GM18511 (cell line): ENCODE data around the gene TENM4.

ENCODE experiments used
- ATAC-seq: cut with Tn5 transposase; IDR thresholded peaks from one replicate; pipeline ENCODE4 v1.9.1; 2021; ENCODE audit warnings: mild to moderate bottlenecking, moderate library complexity; ENCODE audit not compliant: unreplicated experiment

The TENM4 gene

GRCh38 chr11:79393362-79394043 is 47.3 kb downstream of the TENM4 start:
- no peak for ATAC-seq

- ATAC-seq, result no peak
Measured at GRCh38 chr11:79392161-79392560, 48.7 kb downstream of the TENM4 start.

- no peak for ATAC-seq
Measured at GRCh38 chr11:79390923-79391322, 49.9 kb downstream of the TENM4 start.

- ATAC-seq, result no peak
Measured at GRCh38 chr11:79390477-79390876, 50.4 kb downstream of the TENM4 start.

- ATAC-seq, result no peak
Measured at GRCh38 chr11:79388201-79388600, 52.6 kb downstream of the TENM4 start.

GRCh38 chr11:79383874-79384273 is 57.0 kb downstream of the TENM4 start:
- ATAC-seq, result no peak

- no peak for ATAC-seq
Measured at GRCh38 chr11:79382301-79383050, 58.4 kb downstream of the TENM4 start.

- ATAC-seq, result no peak
Measured at GRCh38 chr11:79381036-79381435, 59.8 kb downstream of the TENM4 start.

GRCh38 chr11:79377406-79377805 is 63.4 kb downstream of the TENM4 start:
- ATAC-seq, result no peak

- no peak for ATAC-seq
Measured at GRCh38 chr11:79375818-79376550, 64.8 kb downstream of the TENM4 start.

- no peak for ATAC-seq
Measured at GRCh38 chr11:79374727-79375126, 66.1 kb downstream of the TENM4 start.

GRCh38 chr11:79371724-79372123 is 69.1 kb downstream of the TENM4 start:
- ATAC-seq, result no peak

GRCh38 chr11:79371152-79371551 is 69.7 kb downstream of the TENM4 start:
- ATAC-seq, result no peak

- ATAC-seq, result no peak
Measured at GRCh38 chr11:79369055-79369454, 71.8 kb downstream of the TENM4 start.

GRCh38 chr11:79367844-79368243 is 73.0 kb downstream of the TENM4 start:
- ATAC-seq, result no peak

GRCh38 chr11:79366218-79366617 is 74.6 kb downstream of the TENM4 start:
- no peak for ATAC-seq

GRCh38 chr11:79363861-79364378 is 76.9 kb downstream of the TENM4 start:
- ATAC-seq, result no peak

GRCh38 chr11:79363256-79363655 is 77.6 kb downstream of the TENM4 start:
- no peak for ATAC-seq

- ATAC-seq, result no peak
Measured at GRCh38 chr11:79362821-79363220, 78.0 kb downstream of the TENM4 start.

GRCh38 chr11:79362206-79362757 is 78.5 kb downstream of the TENM4 start:
- no peak for ATAC-seq

GRCh38 chr11:79358258-79358657 is 82.6 kb downstream of the TENM4 start:
- no peak for ATAC-seq
